Heart left ventricle (tissue), 16 donors: ENCODE data around the gene VSIG8. TPM values are rescaled to one million over a fixed set of nuclear protein-coding genes. Genes with fewer than 3 reads are reported as not detected.

ENCODE experiments used
- ATAC-seq, 4 donors: fragments of 200-7000 bp; cut with Tn5 transposase; one replicate each; pipeline ENCODE4 v1.9.1; 2020 to 2022; ENCODE audit warnings: moderate library complexity in 4 of 4, mild to moderate bottlenecking in 3 of 4, moderate number of reproducible peaks in 1 of 4
- DNase-seq, 5 donors: peaks; one replicate each; pipeline ENCODE4 v3.0.0-alpha.2; 2020
- H3K27ac ChIP-seq, 12 donors: fragments of 200-600 bp; sonication (generic) in 4 of 12; one replicate each; pipeline versions ENCODE4 v1.5.0 to v1.8.0; 2016 to 2022; ENCODE audit warnings: mild to moderate bottlenecking in 2 of 12
- H3K27me3 ChIP-seq, 9 donors: fragments of 200-600 bp; sonication (generic) in 2 of 9; one replicate each; pipeline versions ENCODE4 v1.5.1 to v1.8.0; 2016 to 2022; ENCODE audit warnings: mild to moderate bottlenecking in 3 of 9
- H3K36me3 ChIP-seq, 9 donors: fragments of 200-600 bp; sonication (generic) in 2 of 9; one replicate each; pipeline versions ENCODE4 v1.5.0 to v1.8.0; 2018 to 2022; ENCODE audit warnings: mild to moderate bottlenecking in 2 of 9
- H3K4me1 ChIP-seq, 12 donors: fragments of 200-600 bp; sonication (generic) in 4 of 12; one replicate each; pipeline versions ENCODE4 v1.5.0 to v1.8.0; 2016 to 2022; ENCODE audit warnings: mild to moderate bottlenecking in 3 of 12
- H3K4me3 ChIP-seq, 12 donors: fragments of 200-600 bp; sonication (generic) in 4 of 12; one replicate each; pipeline versions ENCODE4 v1.5.0 to v1.8.0; 2017 to 2022; ENCODE audit warnings: mild to moderate bottlenecking in 9 of 12, moderate library complexity in 4 of 12
- H3K9me3 ChIP-seq, 12 donors: fragments of 200-600 bp; sonication (generic) in 4 of 12; one replicate each; pipeline versions ENCODE4 v1.5.0 to v1.8.0; 2016 to 2022; ENCODE audit warnings: mild to moderate bottlenecking in 1 of 12
- CTCF ChIP-seq, 12 donors: fragments of 200-600 bp; sonication (generic) in 4 of 12; IDR thresholded peaks; one replicate each; pipeline versions ENCODE4 v1.5.0 to v1.8.0; 2018 to 2022; ENCODE audit warnings: antibody characterized with exemption in 12 of 12, mild to moderate bottlenecking in 5 of 12
- POLR2A ChIP-seq, 2 donors: fragments of 450-650 bp; IDR thresholded peaks; one replicate each; pipeline ENCODE4 v1.6.1; 2017; ENCODE audit warnings: antibody characterized with exemption in 2 of 2, mild to moderate bottlenecking in 2 of 2, moderate library complexity in 2 of 2
- WGBS, 4 donors: extraction: QIAGEN DNeasy Blood & Tissue Kit in 2 of 4; methylation state at CpG; one replicate each; pipeline versions ENCODE4 v1.1.5 to v1.1.7; 2013 to 2018; 5-methylcytosine and 5-hydroxymethylcytosine counted together
- intact Hi-C, 10 donors: fragments of 100-400 bp; cut with DNase I; formaldehyde crosslinking; loops; one replicate each; pipeline versions ENCODE4 v1.11.1 to v1.14.2; 2022
- polyA plus RNA-seq, 2 donors: library from polyadenylated mRNA; stranded (reverse); fragments of 200-250 nt; gene quantifications; one replicate each; pipeline ENCODE4 v1.2.3, GENCODE V29; 2013
- total RNA-seq, 9 donors: library from RNA; depleted of rRNA in 2 of 9; stranded (reverse); fragments of >200 nt in 2 of 9; fragmentation: NEBNext Ultra II Directional in 3 of 9; extraction: Animal tissue kit (Norgen Biotek cat#: 25700) in 3 of 9; gene quantifications; one replicate each; pipeline versions ENCODE4 v1.1.0 to v1.2.4, GENCODE V29; 2016 to 2023
- donor health status: ischemic (EF 13 %, LVEDD 7.1; RV severe dilation, severe dysfunction).
- donor health status: healthy with polysubstance abuse.
- donor health status: DM: no; HTN: yes; CAD: no.
- donor health status: DM: no; HTN: no; CAD: no.
- donor health status: ischemic (EF 25% LVEDD 6.9; RV normal size, moderate dysfunction).
- donor health status: ischemic (EF 25% LVEDD 5.7; RV mildly dilated, moderate dysfunction).
- donor health status: healthy.
- donor health status: DM: yes; HTN: yes; CAD: no.
- donor health status: ischemic (EF 35%, LVEDD 5.7; RV mildly dilated, moderate dysfunction).
- donor health status: nonischemic (EF 11% LVEDD 7.7; RV severe dilation, severe dysfunction).
- donor health status: DM: yes; HTN: yes; CAD: no.
- donor health status: PGD.
- donor health status: ischemic (EF 29% LVEDD 5.4; RV normal size, mild dysfunction).
- donor health status: nonischemic (EF 23%, LVEDD 6.1; RV moderate dilation, normal function).

VSIG8 gene
- total and polyA plus RNA-seq, 11 donors, result 0.27 TPM; not detected in 10

GRCh38 chr1:159895836-159896545 lies 33.5 kb upstream of the VSIG8 start:
- no peaks in the 10 kb centered on the region for H3K36me3 ChIP-seq
- peak overlapping the region in 3 of 12 donors; percentile 12 to 72 (median 28) for H3K27ac ChIP-seq
- DNase-seq (peak in 3 of 5 donors; percentile 35 to 41 (median 36)), ATAC-seq (peak; percentile 37 to 69 (median 46))
- no peak overlapping the region for H3K4me3 ChIP-seq
- no peaks in the 10 kb centered on the region for H3K9me3 ChIP-seq
- intact Hi-C loops, result loop anchor here in 1 of 10 donors (10.0 kb wide), 1 partner anchor 731 kb away; no protein-coding TSS in a partner anchor
- H3K4me1 ChIP-seq, result peaks cover 0 to 59% (median 23%) of the 10 kb centered on the region in 12 donors
- H3K27me3 ChIP-seq, result no peaks in the 10 kb centered on the region
- 56 to 65% (median 61%) methylated on average over 6 of the region's 6 CpGs for WGBS, 4 donors
- TF ChIP-seq CTCF (IDR thresholded peaks at IDR 0.05), result no peak
- TF ChIP-seq POLR2A (IDR thresholded peaks at IDR 0.05), result no peak

- TF ChIP-seq CTCF (IDR thresholded peaks at IDR 0.05) (no peak), POLR2A (IDR thresholded peaks at IDR 0.05) (no peak)
- intact Hi-C loops, result loop anchor here in 1 of 10 donors (10.0 kb wide), 1 partner anchor 730 kb away; no protein-coding TSS in a partner anchor
- WGBS, 4 donors, result 74 to 85% (median 78%) methylated on average over 3 of the region's 3 CpGs
- Histone ChIP-seq H3K27me3 (no peaks in the 10 kb centered on the region), H3K27ac (no peak overlapping the region), H3K36me3 (no peaks in the 10 kb centered on the region), H3K4me1 (peaks cover 0 to 59% (median 24%) of the 10 kb centered on the region in 12 donors), H3K4me3 (no peak overlapping the region), H3K9me3 (no peaks in the 10 kb centered on the region)
- DNase-seq (no peak), ATAC-seq (no peak)
Measured at GRCh38 chr1:159895286-159895685, 32.8 kb upstream of the VSIG8 start.

- no peak for ATAC-seq
- Histone ChIP-seq H3K27me3 (no peaks in the 10 kb centered on the region), H3K36me3 (no peaks in the 10 kb centered on the region), H3K27ac (no peak overlapping the region), H3K4me1 (peaks cover 0 to 62% (median 24%) of the 10 kb centered on the region in 12 donors), H3K4me3 (no peak overlapping the region), H3K9me3 (no peaks in the 10 kb centered on the region)
- intact Hi-C loops, result loop anchor here in 7 of 10 donors (5.0 to 10.0 kb wide), 5 partner anchors 39 to 731 kb away; partner anchors contain the start of gene DUSP23 (in 5 of the 7)
- 85 to 90% (median 87%) methylated on average over 5 of the region's 5 CpGs for WGBS, 4 donors
- TF ChIP-seq POLR2A (IDR thresholded peaks at IDR 0.05) (no peak), CTCF (IDR thresholded peaks at IDR 0.05) (no peak)
- no peak for DNase-seq
Measured at GRCh38 chr1:159892944-159893343, 30.5 kb upstream of the VSIG8 start.
